Ishikawa (cell line): ENCODE measurements around the gene PSMA2.

Experiments
- CEBPB ChIP-seq: IDR thresholded peaks from 2 replicates; pipeline ENCODE4 v1.6.1; 2012
- CREB1 ChIP-seq: IDR thresholded peaks from 2 replicates; pipeline ENCODE4 v1.6.1; 2012; ENCODE audit warnings: low read depth
- EGR1 ChIP-seq: IDR thresholded peaks from 2 replicates; pipeline ENCODE4 v1.6.1; 2012
- EP300 ChIP-seq: IDR thresholded peaks from 2 replicates; pipeline ENCODE4 v1.6.1; 2012; ENCODE audit warnings: borderline replicate concordance
- FOXM1 ChIP-seq: IDR thresholded peaks from 2 replicates; pipeline ENCODE4 v1.6.1; 2012; ENCODE audit warnings: low read depth, borderline replicate concordance
- NFIC ChIP-seq: IDR thresholded peaks from 2 replicates; pipeline ENCODE4 v1.6.1; 2012
- RAD21 ChIP-seq: IDR thresholded peaks from 2 replicates; pipeline ENCODE4 v1.6.1; 2012; ENCODE audit warnings: low read depth
- REST ChIP-seq: IDR thresholded peaks from 2 replicates; pipeline ENCODE4 v1.6.1; 2012; ENCODE audit warnings: low read depth, mild to moderate bottlenecking
- TAF1 ChIP-seq: IDR thresholded peaks from 2 replicates; pipeline ENCODE4 v1.6.1; 2012; ENCODE audit warnings: low read depth, mild to moderate bottlenecking
- TCF12 ChIP-seq: IDR thresholded peaks from 2 replicates; pipeline ENCODE4 v1.6.1; 2012; ENCODE audit warnings: low read depth
- TEAD4 ChIP-seq: IDR thresholded peaks from 2 replicates; pipeline ENCODE4 v1.6.1; 2012
- USF1 ChIP-seq: IDR thresholded peaks from 2 replicates; pipeline ENCODE4 v1.6.1; 2012
- YY1 ChIP-seq: IDR thresholded peaks from 2 replicates; pipeline ENCODE4 v1.6.1; 2012; ENCODE audit warnings: low read depth
- ZBTB7A ChIP-seq: IDR thresholded peaks from 2 replicates; pipeline ENCODE4 v1.6.1; 2012; ENCODE audit warnings: low read depth
- TF ChIP-seq, protein P1 (sequence below): IDR thresholded peaks from 2 replicates; pipeline ENCODE4 v1.6.1; 2012

Gene PSMA2

DNA sequence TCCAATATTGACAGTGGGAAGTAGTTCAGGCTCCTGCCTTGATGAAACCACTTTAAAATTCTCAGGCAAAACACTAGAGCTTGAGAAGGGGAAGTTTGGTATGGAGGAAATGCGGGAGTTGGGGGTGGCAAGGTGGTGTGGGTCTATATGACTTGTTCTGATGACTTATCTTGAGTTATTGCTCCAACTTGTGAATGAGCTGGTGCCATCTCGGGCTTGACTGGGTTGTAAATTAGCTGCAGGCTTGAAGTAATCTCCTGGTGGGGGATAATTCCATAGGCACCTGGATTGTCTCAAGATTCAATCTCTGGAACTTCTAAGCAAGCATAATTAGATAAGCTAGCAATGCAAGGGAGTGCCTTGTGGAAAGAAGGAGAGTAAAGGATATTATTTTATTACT, 29.2 kb upstream of the PSMA2 start:
- TF ChIP-seq CREB1: no peak
- TF ChIP-seq RAD21: no peak
- no peak for TF ChIP-seq ZBTB7A
- TF ChIP-seq, protein P1, sequence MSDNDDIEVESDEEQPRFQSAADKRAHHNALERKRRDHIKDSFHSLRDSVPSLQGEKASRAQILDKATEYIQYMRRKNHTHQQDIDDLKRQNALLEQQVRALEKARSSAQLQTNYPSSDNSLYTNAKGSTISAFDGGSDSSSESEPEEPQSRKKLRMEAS: no peak
- TF ChIP-seq TCF12: no peak
- TF ChIP-seq FOXM1: no peak

- TF ChIP-seq TEAD4 (no peak), USF1 (no peak), ZBTB7A (no peak), NFIC (no peak), EP300 (no peak), YY1 (no peak), TAF1 (no peak)
- TF ChIP-seq, protein P1: no peak
These were observed 28.8 kb upstream of the PSMA2 start for GRCh38 chr7:42960762-42961161.

DNA sequence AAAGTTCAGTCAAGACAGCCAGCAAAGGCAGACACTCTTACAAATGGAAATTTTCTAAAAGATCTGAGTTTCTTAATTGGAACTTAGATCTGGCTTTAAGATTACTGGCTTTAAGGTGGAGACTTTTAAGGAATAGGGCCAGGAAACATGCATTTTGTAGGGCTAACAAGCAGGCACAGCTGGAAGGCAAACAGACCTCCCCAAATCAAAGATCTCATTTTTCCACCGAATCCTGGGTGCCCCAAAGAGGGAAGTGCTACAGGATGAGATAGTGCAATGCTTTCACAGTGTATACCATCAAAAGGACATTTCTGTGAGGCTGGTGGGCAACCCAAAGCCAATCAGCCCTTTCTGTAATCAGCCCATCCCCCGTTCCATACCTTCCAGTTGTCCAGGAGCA, 27.6 kb upstream of the PSMA2 start:
- TF ChIP-seq RAD21: no peak
- no peak for TF ChIP-seq NFIC
- no peak for TF ChIP-seq ZBTB7A
- TF ChIP-seq, protein P1: no peak
- TF ChIP-seq EGR1: no peak
- TF ChIP-seq CREB1: no peak
- TF ChIP-seq EP300: no peak
- TF ChIP-seq YY1: no peak
- no peak for TF ChIP-seq TAF1

GRCh38 chr7:42956062-42956461, 24.1 kb upstream of the PSMA2 start:
- TF ChIP-seq TCF12 (no peak), TEAD4 (no peak), NFIC (no peak), EP300 (no peak), EGR1 (no peak), YY1 (no peak), ZBTB7A (no peak), REST (no peak), FOXM1 (no peak), CREB1 (no peak), RAD21 (no peak), USF1 (no peak), TAF1 (no peak), CEBPB (no peak)
- TF ChIP-seq, protein P1: no peak

GRCh38 chr7:42953994-42954393, 22.0 kb upstream of the PSMA2 start:
- no peak for TF ChIP-seq ZBTB7A
- TF ChIP-seq EP300: no peak
- TF ChIP-seq NFIC: no peak
- no peak for TF ChIP-seq CREB1

DNA sequence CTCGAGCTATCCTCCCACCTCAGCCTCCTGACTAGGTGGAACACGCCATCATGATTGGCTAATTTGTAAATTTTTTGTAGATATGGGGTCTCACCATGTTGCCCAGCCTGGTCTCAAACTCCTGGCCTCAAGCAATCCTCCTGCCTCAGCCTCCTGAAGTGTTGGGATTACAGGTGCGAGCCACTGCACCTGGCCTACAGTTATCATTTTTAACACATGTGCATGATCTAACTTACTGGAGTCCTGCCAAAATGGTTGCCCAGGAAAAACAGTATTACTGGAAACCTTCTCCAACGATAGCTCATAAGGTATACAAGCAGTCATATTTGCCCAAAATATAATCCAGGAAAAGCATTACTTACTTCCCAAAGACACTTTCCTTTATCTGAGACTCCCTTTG, 20.4 kb upstream of the PSMA2 start:
- no peak for TF ChIP-seq EGR1
- TF ChIP-seq REST: no peak
- TF ChIP-seq, protein P1: no peak
- no peak for TF ChIP-seq FOXM1
- no peak for TF ChIP-seq RAD21
- TF ChIP-seq TEAD4: no peak
- TF ChIP-seq NFIC: no peak
- TF ChIP-seq ZBTB7A: no peak
- no peak for TF ChIP-seq CREB1
- TF ChIP-seq YY1: no peak
- no peak for TF ChIP-seq TCF12
- no peak for TF ChIP-seq CEBPB
- TF ChIP-seq TAF1: no peak
